Left ventricle myocardium inferior (tissue), 1 donor: ENCODE data around the gene ASPG. TPM values are rescaled to one million over a fixed set of nuclear protein-coding genes. Genes with fewer than 3 reads are reported as not detected.

Experiments used
- DNase-seq: peaks from one replicate; pipeline ENCODE4 v3.0.0-alpha.2; 2020
- H3K27ac ChIP-seq: fragments of 200-600 bp; replicated peaks from 2 replicates; pipeline ENCODE4 v1.8.0; 2021
- H3K27me3 ChIP-seq: fragments of 200-600 bp; 2 replicates; pipeline ENCODE4 v1.8.0; 2021; ENCODE audit warnings: low read depth
- H3K36me3 ChIP-seq: fragments of 200-600 bp; 2 replicates; pipeline ENCODE4 v1.8.0; 2021
- H3K4me1 ChIP-seq: fragments of 200-600 bp; 2 replicates; pipeline ENCODE4 v1.8.0; 2021
- H3K4me3 ChIP-seq: fragments of 200-600 bp; 2 replicates; pipeline ENCODE4 v1.8.0; 2021; ENCODE audit warnings: mild to moderate bottlenecking, moderate library complexity
- H3K9me3 ChIP-seq: fragments of 200-600 bp; replicated peaks from 2 replicates; pipeline ENCODE4 v1.8.0; 2021
- CTCF ChIP-seq: fragments of 200-600 bp; IDR thresholded peaks from 2 replicates; pipeline ENCODE4 v1.8.0; 2021; ENCODE audit warnings: antibody characterized with exemption, mild to moderate bottlenecking, borderline replicate concordance
- intact Hi-C: fragments of 100-400 bp; cut with micrococcal nuclease; formaldehyde crosslinking; loops from one replicate; pipeline ENCODE4 v1.11.0; 2022
- total RNA-seq: library from RNA; stranded (reverse); fragmentation: NEBNext Ultra II Directional; extraction: Animal tissue kit (Norgen Biotek cat#: 25700); gene quantifications from one replicate; pipeline ENCODE4 v1.2.1, GENCODE V29; 2021
- donor health status: DM: no; HTN: yes; CAD: no; lungs with severe emphysema.

Gene ASPG
- total RNA-seq, 1 donor from 2014 or later = 27.1 TPM

DNA sequence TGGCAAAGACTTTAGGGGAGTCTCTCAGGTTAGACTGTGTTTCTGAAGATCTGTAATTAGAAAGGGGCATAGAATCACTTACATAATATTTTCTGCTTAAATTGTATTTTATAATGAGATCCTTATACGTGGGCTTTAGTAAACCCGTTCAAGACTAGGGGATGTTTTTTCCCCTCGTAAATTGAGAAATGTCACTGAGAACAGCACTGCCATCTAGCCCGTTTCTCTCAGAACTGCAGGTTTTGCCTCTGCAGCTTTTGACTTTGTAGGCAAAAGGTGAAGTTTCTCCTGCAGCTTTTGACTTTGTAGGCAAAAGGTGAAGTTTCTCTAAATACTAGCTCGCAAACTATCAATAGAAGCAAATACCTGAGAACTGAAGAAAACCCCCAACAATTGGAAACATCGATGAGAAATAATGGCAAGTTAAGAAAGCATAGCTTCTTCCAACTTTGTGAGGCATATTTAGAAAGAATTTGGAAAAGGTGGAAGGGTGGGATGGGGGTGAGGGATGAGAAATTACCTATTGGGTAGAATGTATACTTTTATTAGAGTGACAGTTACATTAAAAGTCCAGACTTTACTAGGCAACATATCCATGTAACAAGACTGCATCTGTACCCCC lies 9.9 kb upstream of the ASPG start:
- H3K36me3 ChIP-seq = no peaks in the 10 kb centered on the region
- TF ChIP-seq CTCF = peak; percentile 61
- intact Hi-C loops = no loop called here
- peaks cover 11% of the 10 kb centered on the region for H3K9me3 ChIP-seq
- peaks cover 35% of the 10 kb centered on the region for H3K27me3 ChIP-seq
- H3K27ac ChIP-seq = no peak overlapping the region
- H3K4me3 ChIP-seq = no peak overlapping the region
- no peak for DNase-seq
- no peaks in the 10 kb centered on the region for H3K4me1 ChIP-seq

DNA sequence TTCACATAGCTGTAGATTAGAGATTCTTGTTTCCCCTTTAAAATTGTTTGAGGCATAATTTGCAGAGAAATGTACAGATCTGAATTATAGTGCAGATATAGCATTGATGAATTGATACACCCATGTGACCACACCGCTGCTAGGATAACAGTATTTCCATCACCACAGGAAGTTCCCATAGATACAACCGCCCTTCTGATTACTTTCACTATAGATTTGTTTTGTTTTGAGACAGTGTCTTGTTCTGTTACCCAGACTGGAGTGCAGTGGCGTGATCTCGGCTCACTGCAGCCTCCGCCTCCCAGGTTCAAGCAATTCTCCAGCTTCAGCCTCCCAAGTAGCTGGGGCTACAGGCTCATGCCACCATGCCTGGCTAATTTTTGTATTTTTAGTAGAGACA lies 8.8 kb upstream of the ASPG start:
- Histone ChIP-seq H3K27ac (no peak overlapping the region), H3K27me3 (peaks cover 33% of the 10 kb centered on the region), H3K4me3 (no peak overlapping the region), H3K4me1 (no peaks in the 10 kb centered on the region), H3K36me3 (no peaks in the 10 kb centered on the region), H3K9me3 (peaks cover 11% of the 10 kb centered on the region)
- no peak for DNase-seq
- intact Hi-C loops = no loop called here
- TF ChIP-seq CTCF = no peak

- peak; percentile 83 for DNase-seq
- Histone ChIP-seq H3K4me3 (no peak overlapping the region), H3K9me3 (peaks cover 10% of the 10 kb centered on the region), H3K27me3 (peaks cover 31% of the 10 kb centered on the region), H3K27ac (no peak overlapping the region), H3K36me3 (no peaks in the 10 kb centered on the region), H3K4me1 (peaks cover 9% of the 10 kb centered on the region)
- intact Hi-C loops = no loop called here
- TF ChIP-seq CTCF = peak; percentile 100
These were observed 7.5 kb upstream of the ASPG start for GRCh38 chr14:104078031-104078455.

GRCh38 chr14:104080376-104081260 lies 4.9 kb upstream of the ASPG start:
- Histone ChIP-seq H3K4me1 (peaks cover 32% of the 10 kb centered on the region), H3K4me3 (no peak overlapping the region), H3K27me3 (peaks cover 37% of the 10 kb centered on the region), H3K36me3 (no peaks in the 10 kb centered on the region), H3K9me3 (no peaks in the 10 kb centered on the region), H3K27ac (no peak overlapping the region)
- intact Hi-C loops = no loop called here
- no peak for DNase-seq
- TF ChIP-seq CTCF = no peak

- no peak for DNase-seq
- Histone ChIP-seq H3K4me1 (peaks cover 40% of the 10 kb centered on the region), H3K4me3 (no peak overlapping the region), H3K27ac (no peak overlapping the region), H3K9me3 (no peaks in the 10 kb centered on the region), H3K27me3 (peaks cover 44% of the 10 kb centered on the region), H3K36me3 (no peaks in the 10 kb centered on the region)
- intact Hi-C loops = no loop called here
- TF ChIP-seq CTCF = no peak
These were observed 4.2 kb upstream of the ASPG start for GRCh38 chr14:104081261-104081835.
